Neural cell (in vitro differentiated cells): ENCODE data around the gene VPS35L. TPM values are rescaled to one million over a fixed set of nuclear protein-coding genes. Genes with fewer than 3 reads are reported as not detected.

Experiments
- H2AFZ ChIP-seq: fragments of 200-600, 300-800 bp; sonication (generic), shearing (Covaris generic); 2 replicates; pipeline ENCODE4 v1.6.0; 2014; ENCODE audit warnings: low read depth, mild to moderate bottlenecking, antibody characterized with exemption, low read length, moderate library complexity
- H3F3A ChIP-seq: fragments of 200-600 bp; shearing (Covaris generic); 2 replicates; pipeline ENCODE4 v1.6.1; 2016; ENCODE audit warnings: mild to moderate bottlenecking, moderate library complexity, mixed read lengths, antibody characterized with exemption, low read length; ENCODE audit not compliant: insufficient read depth, poor library complexity, severe bottlenecking
- H3K27ac ChIP-seq: fragments of 200-600, 300-800 bp; sonication (generic), shearing (Covaris generic); 2 replicates; pipeline ENCODE4 v1.5.1; 2014; ENCODE audit warnings: mild to moderate bottlenecking, low read length, moderate library complexity
- H3K27me3 ChIP-seq: fragments of 300-800, 200-600 bp; sonication (generic), shearing (Covaris generic); 2 replicates; pipeline ENCODE4 v1.6.0; 2014; ENCODE audit warnings: mild to moderate bottlenecking, low read depth, low read length, moderate library complexity; ENCODE audit not compliant: insufficient read depth
- H3K36me3 ChIP-seq: fragments of 300-800, 200-600 bp; sonication (generic), shearing (Covaris generic); 2 replicates; pipeline ENCODE4 v1.5.1; 2014; ENCODE audit warnings: mild to moderate bottlenecking, antibody characterized with exemption, low read length, moderate library complexity; ENCODE audit not compliant: insufficient read depth
- H3K4me2 ChIP-seq: fragments of 300-800, 200-600 bp; sonication (generic), shearing (Covaris generic); 2 replicates; pipeline ENCODE4 v1.6.0; 2014; ENCODE audit warnings: mild to moderate bottlenecking, low read length
- H3K4me3 ChIP-seq: fragments of 300-800, 200-600 bp; sonication (generic), shearing (Covaris generic); 2 replicates; pipeline ENCODE4 v1.5.1; 2014; ENCODE audit warnings: mild to moderate bottlenecking, low read length, moderate library complexity
- H3K79me2 ChIP-seq: fragments of 200-600 bp; shearing (Covaris generic); replicated peaks from 2 replicates; pipeline ENCODE4 v1.6.0; 2014; ENCODE audit warnings: mild to moderate bottlenecking, low read length, moderate library complexity; ENCODE audit not compliant: insufficient read depth
- H3K9ac ChIP-seq: fragments of 300-800, 200-600 bp; sonication (generic), shearing (Covaris generic); 2 replicates; pipeline ENCODE4 v1.6.1; 2016; ENCODE audit warnings: mild to moderate bottlenecking, low read length, mixed read lengths
- H3K9me2 ChIP-seq: fragments of 200-600 bp; shearing (Covaris generic); 2 replicates; pipeline ENCODE4 v1.6.1; 2016; ENCODE audit warnings: mild to moderate bottlenecking, low read length, mixed read lengths; ENCODE audit not compliant: insufficient read depth
- H3K9me3 ChIP-seq: fragments of 200-600, 300-800 bp; sonication (generic), shearing (Covaris generic); 2 replicates; pipeline ENCODE4 v1.6.1; 2016; ENCODE audit warnings: mild to moderate bottlenecking, mixed run types, low read length, moderate library complexity, mixed read lengths
- H4K20me1 ChIP-seq: fragments of 200-600 bp; shearing (Covaris generic); 2 replicates; pipeline ENCODE4 v1.6.1; 2016; ENCODE audit warnings: mild to moderate bottlenecking, mixed run types; ENCODE audit not compliant: insufficient read depth
- CTCF ChIP-seq: fragments of 450-650 bp; IDR thresholded peaks from 2 replicates; pipeline ENCODE4 v1.5.1; 2014; ENCODE audit warnings: antibody characterized with exemption, mild to moderate bottlenecking, moderate library complexity; ENCODE audit not compliant: poor library complexity, severe bottlenecking
- EP300 ChIP-seq: fragments of 450-650 bp; conservative IDR thresholded peaks from 2 replicates; pipeline ENCODE4 v1.6.1; 2014; ENCODE audit warnings: antibody characterized with exemption, mild to moderate bottlenecking, moderate library complexity; ENCODE audit not compliant: poor library complexity, severe bottlenecking
- EZH2 ChIP-seq: fragments of 200-600, 300-800 bp; shearing (Covaris generic), sonication (generic); IDR thresholded peaks from 2 replicates; pipeline ENCODE4 v1.6.1; 2014; ENCODE audit warnings: antibody characterized with exemption, low read length, borderline replicate concordance, mild to moderate bottlenecking; ENCODE audit not compliant: insufficient read depth, poor library complexity, severe bottlenecking
- MXI1 ChIP-seq: fragments of 450-650 bp; conservative IDR thresholded peaks from 2 replicates; pipeline ENCODE4 v1.6.1; 2014; ENCODE audit warnings: antibody characterized with exemption, mild to moderate bottlenecking; ENCODE audit not compliant: poor library complexity, severe bottlenecking
- POLR2AphosphoS5 ChIP-seq: IDR thresholded peaks from 2 replicates; pipeline ENCODE4 v1.6.1; 2012
- RAD21 ChIP-seq: fragments of 450-650 bp; conservative IDR thresholded peaks from 2 replicates; pipeline ENCODE4 v1.6.1; 2014; ENCODE audit warnings: antibody characterized with exemption, mild to moderate bottlenecking, moderate library complexity
- REST ChIP-seq: IDR thresholded peaks from 2 replicates; pipeline ENCODE4 v1.6.1; 2012; ENCODE audit warnings: borderline replicate concordance
- SMC3 ChIP-seq: fragments of 450-650 bp; conservative IDR thresholded peaks from 2 replicates; pipeline ENCODE4 v1.6.1; 2014; ENCODE audit warnings: antibody characterized with exemption, mild to moderate bottlenecking, moderate library complexity; ENCODE audit not compliant: poor library complexity
- TAF1 ChIP-seq: IDR thresholded peaks from 2 replicates; pipeline ENCODE4 v1.6.1; 2012; ENCODE audit warnings: low read depth
- polyA plus RNA-seq: library from polyadenylated mRNA; depleted of rRNA; stranded (reverse); fragments of >200 nt; gene quantifications from 2 replicates; pipeline ENCODE4 v1.2.3, GENCODE V29; 2014

The VPS35L gene
- polyA plus RNA-seq, 1 donor from 2014 or later, result 29.8 TPM

DNA sequence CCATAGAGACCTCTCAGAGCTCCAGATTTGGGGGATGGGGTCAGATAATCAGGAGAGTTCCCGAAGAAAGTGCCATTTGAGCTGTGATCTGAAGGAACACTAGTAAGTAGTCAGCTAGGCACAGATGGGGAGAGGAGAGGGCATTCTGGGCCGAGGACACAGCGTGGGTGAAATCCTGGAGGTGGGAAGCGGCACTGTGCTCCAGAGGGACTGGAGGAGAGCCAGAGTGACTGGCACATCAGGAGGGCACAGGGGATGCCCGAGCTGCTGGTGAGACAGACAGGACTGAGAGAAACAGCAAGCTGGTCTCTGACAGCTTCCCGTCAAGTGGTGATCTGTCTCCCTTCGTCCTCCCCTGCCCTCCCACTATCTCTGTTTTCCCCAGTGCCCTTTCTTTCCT is 121.9 kb downstream of the VPS35L start:
- Histone ChIP-seq H3K9me3 (no peaks in the 10 kb centered on the region), H3K27ac (no peak overlapping the region), H3K4me2 (no peak overlapping the region), H3K4me3 (no peak overlapping the region), H2AFZ (no peak overlapping the region), H4K20me1 (no peaks in the 10 kb centered on the region), H3K9me2 (no peaks in the 10 kb centered on the region), H3K27me3 (no peaks in the 10 kb centered on the region), H3K9ac (no peak overlapping the region), H3K79me2 (no peaks in the 10 kb centered on the region), H3K36me3 (no peaks in the 10 kb centered on the region), H3F3A (no peaks in the 10 kb centered on the region)
- TF ChIP-seq MXI1 (no peak), EZH2 (no peak), TAF1 (no peak), REST (no peak), EP300 (no peak), CTCF (no peak), SMC3 (no peak), POLR2AphosphoS5 (no peak), RAD21 (no peak)

- H3K79me2 ChIP-seq, result no peaks in the 10 kb centered on the region
Observed at GRCh38 chr16:19678804-19679203, 123.3 kb downstream of the VPS35L start.

More at GRCh38 chr16:19678804-19679203, 123.3 kb downstream of the VPS35L start:
- Histone ChIP-seq H3K27ac (no peak overlapping the region), H4K20me1 (no peaks in the 10 kb centered on the region), H2AFZ (no peak overlapping the region), H3K27me3 (no peaks in the 10 kb centered on the region), H3K9me3 (no peaks in the 10 kb centered on the region), H3K9ac (no peak overlapping the region), H3K36me3 (peaks cover 8% of the 10 kb centered on the region), H3K9me2 (no peaks in the 10 kb centered on the region), H3K4me2 (no peak overlapping the region), H3F3A (no peaks in the 10 kb centered on the region), H3K4me3 (no peak overlapping the region)
- no peak for TF ChIP-seq EZH2
- no peak for TF ChIP-seq CTCF
- no peak for TF ChIP-seq POLR2AphosphoS5
- TF ChIP-seq MXI1, result no peak
- no peak for TF ChIP-seq SMC3
- TF ChIP-seq TAF1, result no peak
- no peak for TF ChIP-seq RAD21
- TF ChIP-seq REST, result no peak
- no peak for TF ChIP-seq EP300
